T-helper 1 cell treated with Interleukin-12 subunit alpha and Interleukin-12 subunit beta and Interleukin-4 antibody, amounts not matched to agents 30 μg/mL and 1 μg/mL, for 36 hours (primary cell): ENCODE data around the gene PPM1F.

Experiments
- H3K27ac Mint-ChIP-seq: one replicate; pipeline ENCODE4 v1.8.0; 2021; ENCODE audit warnings: mild to moderate bottlenecking, mixed read lengths
- H3K27me3 Mint-ChIP-seq: one replicate; pipeline ENCODE4 v1.8.0; 2021; ENCODE audit warnings: low read depth, mixed read lengths
- H3K36me3 Mint-ChIP-seq: one replicate; pipeline ENCODE4 v1.8.0; 2021; ENCODE audit warnings: low read depth, mixed read lengths
- H3K4me1 Mint-ChIP-seq: one replicate; pipeline ENCODE4 v1.8.0; 2021; ENCODE audit warnings: low read depth, mixed read lengths
- H3K4me3 Mint-ChIP-seq: one replicate; pipeline ENCODE4 v1.8.0; 2021; ENCODE audit warnings: mild to moderate bottlenecking, moderate library complexity, mixed read lengths
- H3K9me3 Mint-ChIP-seq: one replicate; pipeline ENCODE4 v1.8.0; 2021; ENCODE audit warnings: mixed read lengths

PPM1F gene

GRCh38 chr22:21982338-21982965 lies 29.8 kb upstream of the PPM1F start, which contains the start of gene TOP3B:
Gene TOP3B (minus strand): TSS chr22:21982787. CDS start chr22:21975709, 7,078 bp downstream.
- Mint-ChIP-seq H3K4me3 (peak within 1 kb of the TSS; percentile 83), H3K27ac (peak within 1 kb of the TSS; percentile 69), H3K36me3 (peaks cover 3% of the 10 kb centered on the region), H3K27me3 (no peaks in the 10 kb centered on the region), H3K9me3 (no peaks in the 10 kb centered on the region), H3K4me1 (peaks cover 26% of the 10 kb centered on the region)

- Mint-ChIP-seq H3K36me3 (peaks cover 3% of the 10 kb centered on the region), H3K27ac (peak overlapping the region; percentile 69), H3K9me3 (no peaks in the 10 kb centered on the region), H3K4me3 (peak overlapping the region; percentile 83), H3K4me1 (peaks cover 26% of the 10 kb centered on the region), H3K27me3 (no peaks in the 10 kb centered on the region)
Measured at GRCh38 chr22:21981874-21982273, 29.2 kb upstream of the PPM1F start.

- Mint-ChIP-seq H3K4me3 (no peak overlapping the region), H3K27ac (no peak overlapping the region), H3K9me3 (no peaks in the 10 kb centered on the region), H3K36me3 (peaks cover 3% of the 10 kb centered on the region), H3K4me1 (peaks cover 26% of the 10 kb centered on the region), H3K27me3 (no peaks in the 10 kb centered on the region)
Measured at GRCh38 chr22:21980547-21980946, 27.9 kb upstream of the PPM1F start.

GRCh38 chr22:21978564-21979386 lies 26.1 kb upstream of the PPM1F start:
- Mint-ChIP-seq H3K4me3 (peak overlapping the region; percentile 12), H3K27me3 (no peaks in the 10 kb centered on the region), H3K9me3 (no peaks in the 10 kb centered on the region), H3K36me3 (peaks cover 8% of the 10 kb centered on the region), H3K27ac (no peak overlapping the region), H3K4me1 (peaks cover 25% of the 10 kb centered on the region)

- Mint-ChIP-seq H3K27ac (no peak overlapping the region), H3K36me3 (peaks cover 10% of the 10 kb centered on the region), H3K4me3 (no peak overlapping the region), H3K9me3 (no peaks in the 10 kb centered on the region), H3K4me1 (peaks cover 25% of the 10 kb centered on the region), H3K27me3 (no peaks in the 10 kb centered on the region)
Measured at GRCh38 chr22:21977814-21978213, 25.2 kb upstream of the PPM1F start.

GRCh38 chr22:21975854-21976345 lies 23.3 kb upstream of the PPM1F start:
- Mint-ChIP-seq H3K36me3 (peaks cover 15% of the 10 kb centered on the region), H3K27me3 (no peaks in the 10 kb centered on the region), H3K4me1 (peaks cover 11% of the 10 kb centered on the region), H3K27ac (no peak overlapping the region), H3K9me3 (no peaks in the 10 kb centered on the region), H3K4me3 (no peak overlapping the region)

GRCh38 chr22:21975273-21975672 lies 22.6 kb upstream of the PPM1F start:
- Mint-ChIP-seq H3K27ac (no peak overlapping the region), H3K4me1 (peaks cover 6% of the 10 kb centered on the region), H3K27me3 (no peaks in the 10 kb centered on the region), H3K4me3 (no peak overlapping the region), H3K36me3 (peaks cover 19% of the 10 kb centered on the region), H3K9me3 (no peaks in the 10 kb centered on the region)

- H3K27ac Mint-ChIP-seq = no peak overlapping the region
- no peaks in the 10 kb centered on the region for H3K9me3 Mint-ChIP-seq
- peaks cover 19% of the 10 kb centered on the region for H3K36me3 Mint-ChIP-seq
- H3K4me3 Mint-ChIP-seq = no peak overlapping the region
- peaks cover 4% of the 10 kb centered on the region for H3K4me1 Mint-ChIP-seq
- no peaks in the 10 kb centered on the region for H3K27me3 Mint-ChIP-seq
Measured at GRCh38 chr22:21974058-21974649, 21.5 kb upstream of the PPM1F start.

GRCh38 chr22:21972806-21973205 lies 20.2 kb upstream of the PPM1F start:
- Mint-ChIP-seq H3K4me1 (no peaks in the 10 kb centered on the region), H3K36me3 (peaks cover 15% of the 10 kb centered on the region), H3K27ac (no peak overlapping the region), H3K27me3 (no peaks in the 10 kb centered on the region), H3K9me3 (no peaks in the 10 kb centered on the region), H3K4me3 (no peak overlapping the region)

GRCh38 chr22:21972293-21972779 lies 19.7 kb upstream of the PPM1F start:
- no peak overlapping the region for H3K27ac Mint-ChIP-seq
- no peaks in the 10 kb centered on the region for H3K27me3 Mint-ChIP-seq
- H3K9me3 Mint-ChIP-seq = no peaks in the 10 kb centered on the region
- no peak overlapping the region for H3K4me3 Mint-ChIP-seq
- no peaks in the 10 kb centered on the region for H3K4me1 Mint-ChIP-seq
- H3K36me3 Mint-ChIP-seq = peaks cover 15% of the 10 kb centered on the region

GRCh38 chr22:21971858-21972275 lies 19.2 kb upstream of the PPM1F start:
- H3K36me3 Mint-ChIP-seq = peaks cover 20% of the 10 kb centered on the region
- no peaks in the 10 kb centered on the region for H3K27me3 Mint-ChIP-seq
- no peak overlapping the region for H3K27ac Mint-ChIP-seq
- H3K9me3 Mint-ChIP-seq = no peaks in the 10 kb centered on the region
- peaks cover 1% of the 10 kb centered on the region for H3K4me1 Mint-ChIP-seq
- H3K4me3 Mint-ChIP-seq = no peak overlapping the region

- Mint-ChIP-seq H3K4me1 (peaks cover 1% of the 10 kb centered on the region), H3K9me3 (no peaks in the 10 kb centered on the region), H3K27ac (no peak overlapping the region), H3K36me3 (peaks cover 22% of the 10 kb centered on the region), H3K27me3 (no peaks in the 10 kb centered on the region), H3K4me3 (no peak overlapping the region)
Measured at GRCh38 chr22:21970800-21971617, 18.4 kb upstream of the PPM1F start.

- no peaks in the 10 kb centered on the region for H3K27me3 Mint-ChIP-seq
- peaks cover 22% of the 10 kb centered on the region for H3K36me3 Mint-ChIP-seq
- no peak overlapping the region for H3K4me3 Mint-ChIP-seq
- H3K9me3 Mint-ChIP-seq = no peaks in the 10 kb centered on the region
- no peak overlapping the region for H3K27ac Mint-ChIP-seq
- peaks cover 1% of the 10 kb centered on the region for H3K4me1 Mint-ChIP-seq
Measured at GRCh38 chr22:21970037-21970799, 17.6 kb upstream of the PPM1F start.
